IPS DF 4.7 (cell line): Measurements from ENCODE around the gene MICU1.
A peak's percentile ranks its signal among the peaks of the same experiment; 100 is the strongest.
"Not testable (repeated sequence)": the region's sequence is repeated elsewhere in the genome, so short reads cannot be mapped to it uniquely, and the experiment has no call there.

ENCODE experiments used
- DNase-seq: peaks from one replicate; pipeline ENCODE4 v3.0.0-alpha.2; 2013; ENCODE audit warnings: low spot score; ENCODE audit errors: extremely low read depth

The MICU1 gene, protein sequence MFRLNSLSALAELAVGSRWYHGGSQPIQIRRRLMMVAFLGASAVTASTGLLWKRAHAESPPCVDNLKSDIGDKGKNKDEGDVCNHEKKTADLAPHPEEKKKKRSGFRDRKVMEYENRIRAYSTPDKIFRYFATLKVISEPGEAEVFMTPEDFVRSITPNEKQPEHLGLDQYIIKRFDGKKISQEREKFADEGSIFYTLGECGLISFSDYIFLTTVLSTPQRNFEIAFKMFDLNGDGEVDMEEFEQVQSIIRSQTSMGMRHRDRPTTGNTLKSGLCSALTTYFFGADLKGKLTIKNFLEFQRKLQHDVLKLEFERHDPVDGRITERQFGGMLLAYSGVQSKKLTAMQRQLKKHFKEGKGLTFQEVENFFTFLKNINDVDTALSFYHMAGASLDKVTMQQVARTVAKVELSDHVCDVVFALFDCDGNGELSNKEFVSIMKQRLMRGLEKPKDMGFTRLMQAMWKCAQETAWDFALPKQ

DNA sequence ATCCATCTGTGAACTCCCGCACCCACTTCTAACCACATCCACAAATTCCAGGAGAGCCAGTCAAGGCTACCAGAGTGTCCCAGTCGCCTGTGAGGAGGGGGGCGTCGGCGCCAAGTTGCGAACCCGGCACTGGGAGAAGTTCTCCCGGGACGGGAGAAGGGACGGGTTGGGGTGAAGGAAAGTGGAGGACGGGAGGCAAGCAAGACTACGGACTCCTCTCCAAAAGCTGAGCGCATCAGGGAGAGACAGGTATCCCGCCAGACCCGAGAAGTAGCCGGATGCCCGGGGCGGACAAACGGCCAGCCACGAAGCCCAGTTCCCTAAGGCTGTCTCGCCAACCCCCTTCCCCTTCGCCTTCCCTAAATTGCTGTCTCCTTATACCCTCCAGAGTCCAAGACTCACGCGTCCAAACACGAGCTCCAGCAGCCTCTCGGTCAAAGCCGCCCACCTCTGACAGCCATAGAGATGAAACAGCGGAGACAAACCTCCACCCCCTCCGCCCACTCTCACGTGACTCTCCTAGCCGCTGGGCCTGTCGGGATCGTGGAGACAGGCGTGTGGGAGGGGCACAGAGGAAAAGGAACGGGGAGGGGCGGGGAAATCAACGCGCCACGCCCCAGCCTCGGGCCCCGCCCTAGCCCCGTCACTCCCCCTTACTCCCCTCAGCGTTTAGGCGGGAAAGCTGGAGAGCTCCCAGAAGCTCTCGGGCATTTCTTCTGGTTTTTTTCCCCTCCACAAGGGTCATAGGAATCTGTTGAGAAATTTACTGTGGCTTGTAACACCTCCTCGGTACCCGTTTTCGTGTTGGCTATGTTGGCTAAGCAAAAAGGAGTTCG, at the start of gene MICU1:
MICU1 (minus strand) TSS at position 472 of the 836 bp plus-strand sequence. CDS start 59,286 bp downstream, outside the sequence.
- DNase-seq: peak; percentile 81

DNA sequence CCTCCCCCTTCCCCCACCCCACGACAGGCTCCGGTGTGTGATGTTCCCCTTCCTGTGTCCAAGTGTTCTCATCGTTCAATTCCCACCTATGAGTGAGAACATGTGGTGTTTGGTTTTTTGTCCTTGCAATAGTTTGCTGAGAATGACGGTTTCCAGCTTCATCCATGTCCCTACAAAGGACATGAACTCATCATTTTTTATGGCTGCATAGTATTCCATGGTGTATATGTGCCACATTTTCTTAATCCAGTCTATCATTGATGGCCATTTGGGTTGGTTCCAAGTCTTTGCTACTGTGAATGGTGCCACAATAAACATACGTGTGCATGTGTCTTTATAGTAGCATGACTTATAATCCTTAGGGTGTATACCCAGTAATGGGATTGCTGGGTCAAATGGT, 48.3 kb upstream of the MICU1 start:
- DNase-seq: not testable (repeated sequence)

DNA sequence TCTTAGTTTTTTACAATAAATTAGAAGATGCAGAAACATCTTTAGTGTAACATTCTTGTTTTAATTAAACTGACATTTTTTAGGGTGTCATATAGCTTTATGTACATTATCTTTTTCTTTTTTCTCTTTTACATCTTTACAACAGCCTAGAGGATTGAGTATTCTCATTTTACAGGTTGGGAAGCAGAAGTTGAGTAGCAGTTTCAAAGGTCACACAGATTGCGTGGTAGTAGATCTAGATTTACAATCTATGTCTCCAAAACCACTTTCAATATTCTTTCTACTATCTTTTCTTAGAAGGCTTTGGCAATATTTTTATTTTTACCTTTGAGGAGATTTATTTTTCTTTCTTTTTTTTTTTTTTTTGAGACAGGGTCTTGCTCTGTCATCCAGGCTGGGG, 47.4 kb upstream of the MICU1 start:
- no peak for DNase-seq

DNA sequence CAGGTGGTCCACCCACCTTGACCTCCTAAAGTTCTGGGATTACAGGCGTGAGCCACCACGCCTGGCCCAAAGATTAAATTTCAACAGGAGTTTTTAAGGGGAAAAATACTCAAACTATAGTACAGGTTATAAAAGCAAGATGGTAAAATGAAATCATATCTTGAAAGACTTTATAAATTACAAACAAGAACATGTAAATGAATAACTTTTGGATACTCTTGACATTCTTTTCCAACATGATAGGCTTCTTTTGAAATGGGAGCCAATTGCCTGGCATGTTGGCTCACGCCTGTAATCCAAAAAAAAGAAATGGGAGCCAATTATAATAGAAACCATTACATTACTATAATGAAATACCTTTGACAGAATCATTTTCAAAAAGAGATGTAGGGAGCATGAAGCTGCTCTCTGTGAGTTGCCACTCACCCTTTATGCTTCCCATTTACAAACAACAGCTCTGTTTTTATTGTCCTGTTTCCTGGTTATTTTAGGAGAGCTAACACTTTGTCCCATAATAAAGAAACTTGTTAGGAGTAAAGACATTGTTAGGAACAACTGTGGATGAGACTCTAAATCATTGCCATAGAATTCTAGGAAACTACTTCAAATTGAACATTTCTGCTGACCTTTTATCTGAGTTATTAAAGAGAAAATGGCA, 41.5 kb upstream of the MICU1 start:
- DNase-seq: no peak

DNA sequence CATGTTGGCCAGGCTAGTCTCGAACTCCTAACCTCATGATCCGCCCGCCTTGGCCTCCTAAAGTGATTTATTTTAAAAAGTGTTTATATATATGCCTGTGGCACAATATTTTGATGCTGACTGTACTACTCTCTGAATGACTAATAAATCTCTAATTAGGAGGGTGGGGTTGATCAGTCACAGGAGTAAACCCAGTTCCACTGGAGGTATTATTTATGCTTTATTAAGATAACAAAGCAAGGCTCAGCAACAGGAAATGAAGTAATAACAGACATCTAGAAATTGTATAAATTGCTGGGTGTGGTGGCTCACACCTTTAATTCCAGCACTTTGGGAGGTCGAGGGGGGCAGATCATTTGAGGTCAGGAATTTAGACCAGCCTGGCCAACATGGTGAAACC, 40.0 kb upstream of the MICU1 start:
- no peak for DNase-seq

DNA sequence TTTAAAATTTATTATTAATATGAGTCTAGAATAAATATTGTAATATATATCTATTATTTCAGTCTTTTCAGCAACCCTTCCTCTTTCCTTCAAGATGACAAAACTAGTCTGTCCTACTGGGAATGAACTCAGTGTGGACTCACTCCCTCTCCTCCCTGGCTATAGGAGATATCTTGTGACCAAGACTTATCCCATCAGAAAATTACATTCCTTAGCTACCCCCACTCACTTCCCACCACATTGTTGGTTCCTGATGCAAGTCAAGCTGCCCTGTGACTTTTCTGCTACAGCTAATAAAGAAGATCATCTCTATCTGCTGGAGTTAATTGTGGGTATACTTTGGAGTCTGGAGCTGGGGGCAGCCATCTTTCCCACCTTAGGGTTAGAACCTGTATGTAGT, 38.1 kb upstream of the MICU1 start:
- no peak for DNase-seq

DNA sequence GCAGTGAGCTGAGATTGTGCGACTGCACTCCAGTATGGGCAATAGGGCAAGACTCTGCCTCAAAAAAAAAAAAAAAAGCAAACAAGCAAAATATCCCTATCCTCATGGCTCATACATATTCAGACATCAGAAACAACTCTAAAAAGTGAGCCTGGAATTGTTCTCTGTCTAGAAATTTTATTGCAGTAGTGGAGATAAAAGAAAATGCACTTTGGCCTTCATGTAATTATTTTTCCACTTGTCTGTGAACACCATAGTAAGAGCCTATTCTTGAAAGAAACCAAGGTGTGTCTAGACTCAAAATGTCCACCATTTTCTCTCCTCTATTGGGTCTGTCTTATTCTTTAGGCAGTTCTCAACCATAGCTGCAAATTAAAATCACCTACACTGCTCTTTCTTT, 35.6 kb upstream of the MICU1 start:
- DNase-seq: no peak

DNA sequence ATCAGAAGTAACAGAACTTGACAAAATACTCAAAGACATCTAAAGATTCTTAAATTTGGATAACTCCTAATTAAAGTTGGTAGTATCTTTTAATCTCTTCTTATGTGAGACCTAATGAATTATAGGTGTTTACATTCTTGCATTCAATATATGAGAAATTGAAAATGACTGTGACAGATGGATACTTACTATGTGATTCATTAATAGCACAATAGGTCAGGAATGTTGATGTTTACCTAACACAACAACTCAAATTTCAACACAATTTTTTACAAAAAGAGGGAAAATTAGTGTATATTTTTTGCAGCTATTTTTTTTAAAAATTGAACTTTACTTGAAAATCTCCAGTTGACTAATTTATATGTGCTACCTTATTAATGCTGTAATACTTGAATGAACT, 34.3 kb upstream of the MICU1 start:
- no peak for DNase-seq

DNA sequence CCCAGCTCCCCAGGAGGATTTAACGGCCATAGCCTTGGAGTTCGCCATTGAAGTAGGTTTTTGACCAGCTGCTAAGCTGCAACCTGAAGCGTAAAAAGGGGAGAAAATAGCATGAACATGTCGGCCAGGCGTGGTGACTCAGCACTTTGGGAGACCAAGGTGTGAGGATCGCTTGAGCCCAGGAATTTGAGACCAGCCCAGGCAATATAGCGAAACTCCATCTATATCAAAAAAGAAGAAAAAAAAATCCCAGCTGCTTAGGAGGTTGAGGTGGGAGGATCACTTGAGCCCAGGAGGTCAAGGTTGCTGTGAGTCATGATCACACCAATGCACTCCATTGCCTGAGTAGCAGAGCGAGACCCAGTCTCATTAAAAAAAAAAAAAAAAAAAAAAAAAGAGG, 33.8 kb upstream of the MICU1 start:
- DNase-seq: no peak

DNA sequence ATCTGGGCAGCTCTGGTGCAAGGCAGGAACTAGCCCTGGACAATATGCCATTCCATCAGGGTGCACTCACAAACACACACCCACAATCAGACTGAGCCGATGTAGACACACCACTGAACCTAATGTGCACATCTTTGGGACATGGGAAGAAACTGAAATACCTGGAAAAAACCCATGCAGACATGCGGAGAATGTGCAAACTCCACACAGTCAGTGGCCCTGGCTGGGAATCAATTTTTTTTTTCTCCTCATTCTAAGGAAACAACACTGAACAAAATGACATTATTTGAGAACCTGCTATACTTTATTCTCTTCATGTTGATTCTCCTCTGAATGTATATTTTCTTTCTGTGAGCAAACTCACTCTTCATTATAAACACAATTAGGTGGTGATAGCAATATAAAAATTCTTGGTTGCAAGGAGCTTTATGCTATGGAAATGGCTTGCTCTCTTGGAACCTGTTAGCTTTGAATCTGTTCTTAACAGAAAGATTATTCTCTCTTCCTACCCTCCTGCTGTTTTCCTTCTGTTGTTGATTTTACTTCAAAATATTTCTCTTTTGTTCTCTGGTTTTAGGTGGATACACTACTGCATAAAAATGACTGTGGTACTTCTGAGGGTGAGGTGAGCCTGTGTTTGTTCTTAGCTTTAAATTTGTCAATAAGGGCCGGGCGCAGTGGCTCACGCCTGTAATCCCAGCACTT, 33.0 kb upstream of the MICU1 start:
- DNase-seq: no peak

DNA sequence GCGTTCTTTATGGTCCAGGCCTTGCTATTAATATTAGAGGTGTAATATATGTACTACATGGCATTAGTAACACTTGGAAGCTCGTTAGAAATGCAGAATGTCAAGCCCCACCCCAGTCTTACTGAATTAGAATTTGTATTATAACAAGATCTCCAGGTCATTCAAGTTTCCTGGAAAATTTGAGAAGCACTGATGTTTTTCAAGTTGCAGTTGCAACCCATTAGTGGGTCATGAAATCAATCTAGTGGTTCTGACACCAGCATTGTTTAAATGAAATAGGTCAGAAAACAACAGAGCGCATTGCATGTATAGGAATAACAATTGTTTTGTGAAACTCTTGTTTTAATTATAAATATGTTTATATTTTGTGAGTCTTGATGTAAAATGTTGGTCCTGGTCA, 28.8 kb upstream of the MICU1 start:
- DNase-seq: no peak

DNA sequence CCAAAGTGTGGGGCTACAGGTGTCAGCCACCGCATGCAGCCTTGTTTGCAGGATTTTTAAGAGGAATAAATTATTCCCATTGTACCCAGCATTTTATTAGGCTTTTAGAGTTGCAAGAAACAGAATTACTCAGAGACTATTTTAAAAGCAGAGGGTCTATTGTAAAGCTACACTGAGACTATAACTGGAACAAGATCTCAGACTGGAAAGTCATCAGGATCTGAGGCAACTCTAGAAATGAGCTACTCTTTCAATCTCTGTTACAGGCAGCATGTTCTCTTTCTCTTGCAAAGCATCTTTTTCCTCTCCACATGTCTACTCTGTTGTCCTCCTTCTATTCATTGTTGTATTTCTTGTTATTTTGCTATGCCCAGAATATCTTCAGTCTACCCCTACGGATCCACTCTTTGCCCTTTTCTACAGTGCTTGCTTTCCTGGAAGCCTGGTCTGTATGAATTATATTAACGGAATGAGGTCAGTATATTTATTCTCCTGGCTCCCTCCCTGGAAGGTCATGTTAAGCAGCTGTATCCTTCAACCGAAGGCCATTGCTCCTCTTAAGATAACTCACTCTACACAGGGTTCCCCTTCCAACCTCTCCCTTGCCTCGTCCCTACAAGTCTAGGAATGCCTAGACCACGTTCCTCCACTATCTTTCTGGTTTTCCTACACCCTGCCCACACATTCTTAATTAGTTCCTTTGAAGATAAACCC, 27.7 kb upstream of the MICU1 start:
- no peak for DNase-seq

DNA sequence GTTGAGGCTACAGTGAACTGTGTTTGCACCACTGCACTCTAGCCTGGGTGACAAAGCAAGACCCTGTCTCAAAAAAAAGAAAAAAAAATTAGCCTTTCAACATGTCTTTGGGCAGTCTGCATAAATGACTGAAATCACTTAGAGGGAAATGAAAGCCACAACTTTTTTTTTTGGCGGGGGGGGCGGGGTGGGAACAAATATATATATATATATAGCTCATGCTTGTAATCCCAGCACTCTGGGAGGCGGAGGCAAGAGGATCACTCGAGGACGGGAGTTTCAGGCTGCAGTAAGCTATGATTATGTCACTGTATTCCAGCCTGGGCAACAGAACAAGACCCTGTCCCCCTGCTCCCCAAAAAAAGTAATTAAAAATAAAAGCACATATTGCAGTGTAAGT, 23.4 kb upstream of the MICU1 start:
- DNase-seq: no peak

DNA sequence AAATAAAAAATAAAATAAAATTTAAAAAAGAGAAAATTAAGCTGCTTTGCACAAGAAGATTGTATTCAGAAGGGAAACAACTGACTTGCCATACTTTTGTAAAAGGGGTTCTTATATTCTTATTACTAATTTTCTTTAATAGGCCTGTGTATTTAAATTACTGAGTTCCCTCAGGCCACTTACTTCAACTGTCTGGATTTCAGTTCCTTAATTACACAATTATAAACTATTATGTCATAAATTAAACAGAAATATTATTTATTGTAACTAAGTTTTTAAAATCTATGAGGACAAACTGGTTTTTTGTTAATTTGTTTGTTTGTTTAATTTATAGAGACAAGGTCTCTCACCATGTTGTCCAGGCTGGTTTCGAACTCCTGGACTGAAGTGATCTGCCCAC, 22.4 kb upstream of the MICU1 start:
- DNase-seq: no peak

DNA sequence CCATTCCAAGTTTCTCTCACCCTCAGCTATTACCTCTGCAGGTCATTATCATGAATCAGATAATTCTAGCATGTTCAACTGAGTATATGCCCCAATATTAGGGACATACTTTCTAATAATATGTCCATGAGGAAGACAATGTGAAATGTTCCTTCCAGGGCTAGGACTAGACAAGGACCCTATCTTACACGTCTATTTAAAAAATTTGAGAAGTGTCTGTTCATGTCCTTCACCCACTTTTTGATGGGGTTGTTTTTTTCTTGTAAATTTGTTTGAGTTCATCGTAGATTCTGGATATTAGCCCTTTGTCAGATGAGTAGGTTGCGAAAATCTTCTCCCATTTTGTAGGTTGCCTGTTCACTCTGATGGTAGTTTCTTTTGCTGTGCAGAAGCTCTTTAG, 21.1 kb upstream of the MICU1 start:
- not testable (repeated sequence) for DNase-seq

DNA sequence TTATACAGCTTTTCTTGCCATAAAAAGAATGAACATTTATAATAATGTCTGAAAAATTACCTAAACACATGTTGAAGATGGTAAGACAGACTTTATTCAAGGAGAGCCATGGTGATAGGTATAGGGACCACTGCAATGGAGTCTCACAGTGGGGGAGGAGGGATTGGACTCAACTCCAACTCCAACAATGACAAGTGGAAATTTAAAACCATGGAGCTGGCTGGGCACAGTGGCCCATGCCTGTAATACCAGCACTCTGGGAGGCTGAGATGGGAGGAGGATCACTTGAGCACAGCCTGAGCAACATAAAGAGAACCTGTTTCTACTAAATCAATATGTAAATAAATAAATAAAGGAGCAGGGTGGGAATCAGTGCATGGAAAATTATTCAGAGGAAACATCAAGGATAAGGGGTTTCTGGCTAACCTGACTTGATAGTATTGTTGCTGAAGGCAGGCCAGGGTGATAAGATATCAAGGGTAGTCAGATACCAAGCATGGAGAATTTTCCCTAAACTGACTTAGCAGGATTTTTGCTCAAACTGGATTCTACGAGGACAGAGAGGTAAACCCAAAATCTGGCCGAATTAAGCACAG, 19.5 kb upstream of the MICU1 start:
- DNase-seq: no peak

DNA sequence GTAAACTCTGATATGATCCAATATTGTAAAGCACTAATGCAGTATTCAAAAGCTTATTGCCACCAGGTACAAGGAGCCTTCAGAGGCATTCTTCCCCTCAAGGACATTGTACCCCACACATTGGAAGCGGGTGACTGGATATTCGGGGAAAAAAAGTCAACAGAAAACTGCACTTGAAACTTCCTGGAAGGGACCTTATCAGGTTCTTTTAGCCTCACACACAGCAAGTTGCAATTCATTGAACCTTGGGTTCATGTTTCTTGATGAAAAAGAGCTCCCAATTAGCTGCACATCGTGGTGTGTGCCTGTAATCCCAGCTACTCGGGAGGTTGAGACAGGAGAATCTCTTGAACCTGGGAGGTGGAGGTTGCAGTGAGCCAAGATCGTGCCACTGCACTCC, 16.4 kb upstream of the MICU1 start:
- no peak for DNase-seq

DNA sequence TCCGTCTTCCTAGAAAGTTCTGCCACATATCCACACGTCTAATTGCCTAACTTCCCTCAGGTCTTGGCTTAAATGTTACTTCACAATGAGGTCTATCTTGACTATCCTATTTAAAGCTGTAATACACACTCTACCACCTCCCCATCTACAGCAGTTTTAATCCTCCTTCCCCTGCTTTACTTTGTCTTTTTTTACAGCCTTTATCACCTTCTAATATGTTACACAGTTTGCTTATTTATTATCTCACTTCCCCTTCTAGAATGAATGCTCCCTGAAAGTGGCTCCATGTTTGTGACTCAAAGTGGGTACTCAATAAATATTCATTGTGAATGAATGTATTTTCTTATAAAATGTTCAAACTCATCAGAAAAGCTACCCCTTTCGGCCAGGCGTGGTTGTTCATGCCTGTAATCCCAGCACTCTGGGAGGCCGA, 13.6 kb upstream of the MICU1 start:
- DNase-seq: no peak

DNA sequence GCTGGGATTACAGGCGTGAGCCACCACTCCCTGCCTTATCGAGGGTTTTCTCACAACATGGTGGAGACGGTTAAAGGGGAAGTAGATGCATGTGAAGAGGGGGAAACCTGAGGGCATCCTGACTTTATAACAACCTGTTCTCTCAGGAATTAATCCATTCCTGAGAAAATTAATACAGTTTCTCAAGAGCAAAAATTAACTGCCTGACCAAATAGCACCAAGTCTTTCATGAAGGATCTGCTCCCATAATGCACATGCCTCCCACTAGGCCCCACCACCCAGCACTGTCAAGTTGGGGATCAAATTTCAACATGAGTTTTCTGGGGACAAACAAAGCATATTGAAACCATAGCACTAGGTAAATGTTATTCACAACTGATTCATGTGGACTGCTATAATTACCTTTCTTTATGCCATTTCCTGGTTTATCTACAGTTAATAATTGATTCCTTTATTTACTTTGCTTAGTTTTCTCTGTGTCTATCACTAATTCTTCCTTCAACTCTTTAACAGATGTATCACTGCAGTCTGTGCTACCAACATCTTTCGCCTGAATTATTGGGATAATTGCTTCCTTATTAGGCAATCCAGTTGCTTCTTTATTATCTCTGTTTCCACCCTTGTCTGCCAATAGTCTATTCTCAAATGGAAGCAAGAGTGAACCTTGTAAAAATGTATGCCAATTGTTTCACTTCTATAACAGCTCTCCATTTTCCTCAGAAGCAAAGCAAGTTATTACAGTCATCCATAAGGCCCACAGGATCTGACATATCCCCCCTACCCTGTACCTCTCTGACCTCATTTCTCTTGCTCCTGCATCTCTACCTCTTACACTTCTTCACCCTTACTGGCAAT, 12.9 kb upstream of the MICU1 start:
- DNase-seq: no peak
